Measurements from ENCODE around the gene ACTL8.

Gene ACTL8

DNA sequence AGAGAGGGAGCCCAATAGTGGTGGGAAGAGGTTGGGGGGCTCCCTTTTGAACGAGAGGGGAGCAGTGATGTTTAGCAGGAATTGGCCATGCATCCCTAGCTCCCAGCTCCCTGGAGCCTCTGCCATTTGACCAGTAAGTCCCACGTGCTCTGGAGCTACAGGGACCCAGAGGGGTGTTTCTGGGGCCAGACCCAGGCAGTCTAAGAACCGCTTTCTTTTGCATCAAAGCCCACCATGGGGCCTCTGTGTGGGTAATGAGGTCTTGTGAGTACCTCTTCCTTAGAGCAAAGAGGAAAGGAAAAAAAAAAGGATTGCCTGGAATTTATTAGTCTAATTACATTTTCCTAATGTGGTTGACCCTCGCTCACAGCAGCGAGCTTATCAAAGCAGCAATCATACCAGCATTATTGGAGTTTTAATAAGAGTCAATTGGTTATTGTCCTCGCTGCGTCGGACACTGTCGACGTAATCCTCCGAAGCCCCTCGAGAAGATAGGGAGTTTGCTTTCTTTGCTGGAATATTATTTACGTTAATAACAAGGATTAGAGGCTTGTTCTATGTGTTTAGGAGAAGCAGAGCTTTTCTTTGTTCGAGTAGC, 17.6 kb downstream of the ACTL8 start:
- DNase-seq (ENCODE audit: low spot score), result no peak

DNA sequence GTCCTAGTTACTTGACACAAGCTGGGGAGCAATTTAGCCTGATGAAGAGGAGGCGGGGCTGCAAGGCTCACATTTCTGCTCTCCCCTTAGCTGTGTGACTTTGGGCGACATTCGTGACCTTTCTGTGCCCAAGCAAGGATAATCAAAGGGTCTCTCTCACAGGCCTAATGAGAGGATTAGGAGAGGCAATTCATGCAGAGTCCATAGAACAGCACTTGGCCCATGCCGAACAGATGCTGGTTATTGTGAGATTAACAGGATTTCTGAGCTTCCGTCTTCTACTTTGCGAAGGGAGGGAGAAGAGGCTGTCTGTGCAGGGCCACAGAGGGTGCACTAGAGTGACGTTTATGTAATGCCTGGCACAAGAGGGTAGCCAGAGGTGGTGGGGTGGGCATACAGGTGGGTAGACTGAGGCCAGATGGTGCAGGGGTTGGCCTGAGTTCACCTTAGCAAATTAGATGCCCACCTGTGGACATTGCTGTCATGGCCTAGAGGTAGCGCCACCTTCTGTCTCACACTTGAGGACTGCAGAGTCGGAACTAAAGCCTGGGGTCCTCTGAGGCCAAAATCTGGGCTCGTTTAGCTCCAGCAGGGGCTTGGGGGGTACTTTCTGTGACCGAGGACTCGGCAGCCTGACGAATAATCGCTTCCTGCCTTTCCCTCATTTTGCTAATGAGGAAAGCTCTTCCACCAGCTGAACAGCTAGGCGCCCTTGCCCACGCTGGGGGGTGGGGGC, 18.6 kb downstream of the ACTL8 start:
- no peak for DNase-seq (ENCODE audit: low spot score)

DNA sequence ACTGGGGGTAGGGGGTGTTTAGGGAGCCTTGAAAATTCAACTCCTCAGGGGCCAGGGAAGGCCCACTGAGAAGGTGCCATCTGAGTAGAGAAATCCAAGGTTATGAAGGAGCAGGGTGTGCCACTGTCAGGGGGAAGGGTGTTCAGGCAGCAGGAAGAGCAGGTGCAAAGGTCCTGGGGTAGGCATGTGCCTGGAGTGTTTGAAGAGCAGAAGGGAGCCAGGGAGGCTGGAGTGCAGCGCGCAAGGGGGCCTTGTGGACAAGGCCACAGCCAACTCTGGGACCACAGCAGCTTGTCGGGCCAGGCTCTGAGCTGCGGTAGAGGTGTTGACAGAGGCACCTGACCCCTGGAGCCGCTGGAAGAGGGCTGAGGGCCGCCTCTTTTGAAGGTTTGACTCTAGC, 19.3 kb downstream of the ACTL8 start:
- DNase-seq (ENCODE audit: low spot score), result no peak

DNA sequence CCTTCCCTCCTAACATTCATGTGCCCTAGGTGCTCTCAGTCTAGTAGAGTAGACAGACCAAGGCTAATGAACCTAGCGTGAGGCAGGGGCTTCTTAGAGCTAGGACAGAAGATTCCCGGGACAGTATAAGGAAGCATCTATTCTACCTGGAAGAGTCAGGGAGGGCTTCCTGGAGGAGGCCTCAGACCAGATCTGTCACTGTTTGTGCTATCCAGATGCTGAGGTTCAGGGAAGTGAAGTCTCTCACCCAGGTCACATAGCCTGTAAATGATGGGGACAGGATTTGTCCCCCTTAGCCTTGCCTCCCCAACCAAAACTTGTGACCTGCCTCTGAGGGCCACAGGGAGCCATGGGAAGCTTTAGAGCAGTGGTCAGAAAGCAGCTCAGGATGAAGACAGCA, 20.7 kb downstream of the ACTL8 start:
- DNase-seq (ENCODE audit: low spot score), result no peak

DNA sequence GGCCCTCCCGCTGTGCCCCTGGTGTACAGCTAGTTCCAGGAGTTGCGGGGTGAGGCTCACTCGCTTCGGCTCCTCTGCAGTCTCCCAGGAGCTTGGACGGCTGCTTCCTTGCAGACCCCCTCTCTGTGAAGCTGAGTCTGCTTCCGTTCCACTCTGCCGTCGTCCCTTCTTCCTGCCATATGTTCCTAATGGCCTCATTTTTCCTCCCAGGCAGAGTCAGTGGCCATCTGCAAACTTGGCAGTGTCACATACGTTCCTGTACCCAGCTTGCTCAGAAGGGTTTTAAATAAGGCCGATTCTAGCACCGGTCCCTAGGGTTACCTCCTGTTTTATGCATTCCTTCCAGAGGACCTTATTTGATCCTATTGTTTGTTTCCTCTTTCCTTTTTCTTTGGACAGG, 21.3 kb downstream of the ACTL8 start:
- DNase-seq (ENCODE audit: low spot score), result no peak

DNA sequence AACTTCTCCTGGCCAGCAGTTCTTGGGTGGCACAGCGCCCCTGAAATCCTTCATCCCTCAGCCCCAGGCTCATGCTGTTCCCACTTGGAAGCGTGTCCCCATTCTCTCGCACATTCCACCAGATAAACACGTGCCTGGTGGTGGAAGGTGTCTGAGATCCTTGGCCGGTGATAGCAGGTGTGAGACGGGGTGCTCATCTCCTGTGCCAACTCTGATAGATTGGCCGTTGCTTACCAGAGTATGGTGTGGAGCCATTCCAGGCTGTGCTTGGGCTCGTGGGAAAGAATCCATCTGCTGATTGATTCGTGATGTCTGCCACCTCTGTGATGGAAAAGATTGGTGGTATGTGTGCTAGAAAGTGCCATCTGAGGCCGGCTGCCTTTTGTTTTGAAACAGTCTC, 22.2 kb downstream of the ACTL8 start:
- DNase-seq (ENCODE audit: low spot score), result no peak

DNA sequence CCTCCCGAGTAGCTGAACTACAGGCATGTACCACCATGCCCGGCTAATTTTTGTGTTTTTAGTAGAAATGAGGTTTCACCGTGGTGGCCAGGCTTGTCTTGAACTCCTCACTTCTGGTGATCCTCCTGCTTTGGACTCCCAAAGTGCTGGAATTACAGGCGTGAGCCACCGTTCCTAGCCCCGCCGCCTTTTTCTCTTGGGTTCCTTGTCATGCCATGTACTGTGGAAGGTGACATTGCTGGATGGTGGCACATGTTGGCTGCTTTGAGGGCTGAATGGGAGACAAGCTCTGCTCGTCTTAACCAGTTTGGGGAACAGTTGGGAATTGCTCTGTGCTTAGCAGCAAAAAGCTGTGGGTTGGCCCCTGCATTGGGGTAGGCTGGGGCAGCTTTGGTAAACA, 22.7 kb downstream of the ACTL8 start:
- DNase-seq (ENCODE audit: low spot score), result no peak

DNA sequence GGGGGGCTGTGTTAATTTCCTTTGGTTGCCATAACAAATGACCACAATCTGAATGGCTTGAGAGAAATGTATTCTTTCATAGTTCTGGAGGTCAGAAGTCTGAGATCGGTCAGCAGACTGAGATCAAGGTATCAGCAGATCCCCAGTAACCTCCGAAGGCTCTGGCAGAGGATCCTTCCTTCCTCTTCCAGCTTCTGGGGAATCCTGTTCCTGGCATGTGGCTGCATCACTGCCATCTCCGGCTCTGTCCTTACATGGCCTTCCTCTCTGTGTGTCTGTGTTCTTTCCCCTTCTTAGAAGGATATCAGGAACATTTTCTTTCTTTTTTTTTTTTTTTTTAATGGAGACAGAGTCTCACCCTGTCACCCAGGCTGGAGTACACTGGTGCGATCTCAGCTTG, 25.8 kb downstream of the ACTL8 start:
- no peak for DNase-seq (ENCODE audit: low spot score)

DNA sequence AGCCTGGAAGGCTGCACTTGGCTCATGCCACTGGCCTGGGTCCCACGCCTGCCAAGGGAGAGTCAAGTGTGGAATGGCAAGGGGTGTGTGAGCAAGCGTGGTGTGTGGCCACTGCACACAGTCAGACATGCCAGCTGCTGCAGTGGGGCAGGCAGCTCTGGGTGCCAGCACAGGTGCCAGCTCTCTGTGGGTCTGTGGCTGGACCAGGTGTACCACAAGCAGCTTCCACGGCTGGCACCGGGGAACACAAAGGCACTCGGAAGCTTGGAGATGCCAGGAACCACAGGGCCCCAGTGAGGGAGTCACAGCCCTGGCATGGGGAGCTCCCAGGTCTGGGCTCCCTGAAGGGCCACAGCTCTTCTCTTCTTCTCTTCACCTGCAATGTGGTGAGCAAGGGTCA, 34.8 kb downstream of the ACTL8 start:
- no peak for DNase-seq (ENCODE audit: low spot score)

DNA sequence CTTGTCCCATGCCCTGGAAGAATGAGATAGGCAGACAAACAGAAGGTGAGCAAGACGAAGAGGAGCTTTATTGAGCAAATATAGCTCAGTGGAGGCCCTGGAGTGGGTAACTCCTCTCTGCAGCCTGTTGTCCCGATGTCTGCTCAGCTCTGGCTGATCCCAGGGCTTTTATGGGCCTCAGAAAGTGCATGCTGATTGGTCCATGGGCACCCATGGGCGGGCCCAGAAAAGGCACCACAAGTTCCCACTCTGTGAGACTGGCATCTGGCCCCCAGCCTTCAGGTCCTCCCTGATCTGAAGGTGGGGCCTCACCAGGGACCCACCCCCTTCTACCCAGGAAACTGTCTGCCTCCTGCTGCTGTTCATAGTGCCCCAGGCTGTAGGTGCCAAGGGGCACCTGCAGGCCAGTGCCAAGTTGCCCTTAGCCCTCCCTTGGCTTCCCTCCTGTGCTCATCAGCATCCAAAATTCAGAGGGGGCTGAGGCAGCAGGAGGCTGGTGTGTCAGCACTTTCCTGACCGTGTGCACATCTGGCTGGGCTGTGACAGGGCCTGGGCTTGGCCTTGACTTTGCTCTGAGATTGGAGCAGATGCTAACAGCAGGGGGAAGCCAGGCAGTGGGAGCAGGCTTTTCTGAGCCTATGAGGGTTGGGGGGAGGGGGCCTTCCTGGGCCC, 35.4 kb downstream of the ACTL8 start:
- DNase-seq (ENCODE audit: low spot score), result no peak

DNA sequence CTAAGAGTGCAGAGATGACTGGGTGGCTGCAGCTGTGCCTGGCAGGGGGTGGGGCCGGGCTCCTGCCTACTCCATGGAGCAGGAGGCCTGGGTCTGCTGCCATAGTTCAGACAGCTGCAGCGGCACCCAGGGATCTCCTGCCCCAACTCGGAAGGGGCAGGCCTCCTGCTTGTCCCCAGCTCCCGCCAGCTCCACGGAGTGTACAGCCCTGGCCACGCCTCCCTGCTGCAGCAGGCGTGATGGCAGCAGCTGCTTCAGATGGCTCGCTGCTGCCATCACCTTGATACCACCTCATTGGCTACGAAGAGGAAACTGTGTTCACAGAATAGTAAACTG, 35.9 kb downstream of the ACTL8 start:
- no peak for DNase-seq (ENCODE audit: low spot score)

DNA sequence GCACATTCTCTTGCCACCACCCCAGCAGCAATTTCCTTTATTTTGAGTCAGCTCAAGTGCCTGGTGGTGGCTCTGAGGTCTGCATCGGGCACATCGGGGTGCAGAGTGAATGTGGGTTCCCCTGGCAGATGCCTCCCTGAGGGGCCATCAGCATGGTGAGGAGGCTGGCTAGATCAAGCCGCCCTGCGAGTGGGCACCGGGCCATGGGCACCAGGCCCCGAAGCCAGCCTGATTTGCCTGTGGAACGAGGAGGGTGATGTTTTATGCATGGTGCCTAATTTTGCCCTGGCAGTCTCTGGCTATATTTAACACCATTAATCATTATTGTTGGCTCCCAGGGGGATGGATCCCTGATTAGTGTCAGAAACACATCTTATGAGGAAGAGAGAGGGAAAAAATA, 36.3 kb downstream of the ACTL8 start:
- no peak for DNase-seq (ENCODE audit: low spot score)

DNA sequence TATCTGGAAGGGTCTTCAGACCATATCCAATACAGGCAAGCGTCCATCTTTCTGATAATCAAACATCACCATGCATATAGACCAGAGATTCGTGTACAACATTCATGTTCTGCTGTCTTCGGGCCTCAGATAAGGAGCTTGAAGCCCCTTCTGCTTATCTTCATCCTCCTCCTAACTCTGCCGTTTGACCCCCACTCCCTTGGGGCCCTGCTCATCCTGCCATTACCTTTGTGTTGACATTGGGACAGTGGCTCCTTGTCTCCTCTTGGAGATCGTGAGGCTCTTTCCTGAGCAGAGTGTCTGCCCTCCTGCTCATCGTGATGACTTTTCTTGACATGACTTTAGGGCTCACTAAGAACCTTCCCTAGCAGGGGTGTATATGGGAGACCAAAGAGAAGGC, 37.3 kb downstream of the ACTL8 start:
- no peak for DNase-seq (ENCODE audit: low spot score)

DNA sequence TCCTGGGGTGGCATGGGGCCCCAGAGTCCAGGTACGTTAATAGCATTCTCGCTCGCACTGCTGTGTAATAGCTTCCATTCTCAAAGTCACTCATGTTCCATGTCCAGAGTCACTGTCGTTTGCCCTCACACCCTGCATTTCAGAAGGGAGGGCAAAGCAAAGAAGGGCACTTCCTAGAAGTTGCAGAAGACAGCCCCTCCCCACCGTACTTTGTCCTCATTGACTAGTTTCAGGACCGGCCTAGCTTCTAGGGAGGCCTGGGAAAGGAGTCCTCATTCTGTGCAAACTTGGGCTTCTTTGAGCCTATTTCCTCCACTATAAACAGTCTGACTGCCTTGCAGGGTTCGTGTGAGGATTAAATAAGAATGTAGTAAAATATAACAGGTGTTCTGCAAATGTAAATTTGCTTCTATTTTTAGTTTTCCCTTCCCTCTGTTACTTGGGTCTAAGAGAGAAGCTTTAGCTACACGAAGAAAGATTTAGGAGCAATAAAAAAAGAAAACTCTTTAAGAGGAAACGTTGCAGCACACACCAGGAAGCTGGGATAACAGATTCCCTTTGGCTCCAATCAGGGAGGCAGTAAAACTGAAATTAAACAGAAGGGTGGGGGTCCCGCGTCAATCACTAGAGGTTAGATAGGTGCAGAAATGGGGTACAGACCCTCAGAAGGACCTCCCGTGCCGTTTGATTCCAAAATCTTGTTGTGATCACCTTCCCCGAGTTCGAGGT, 40.1 kb downstream of the ACTL8 start:
- no peak for DNase-seq (ENCODE audit: low spot score)

DNA sequence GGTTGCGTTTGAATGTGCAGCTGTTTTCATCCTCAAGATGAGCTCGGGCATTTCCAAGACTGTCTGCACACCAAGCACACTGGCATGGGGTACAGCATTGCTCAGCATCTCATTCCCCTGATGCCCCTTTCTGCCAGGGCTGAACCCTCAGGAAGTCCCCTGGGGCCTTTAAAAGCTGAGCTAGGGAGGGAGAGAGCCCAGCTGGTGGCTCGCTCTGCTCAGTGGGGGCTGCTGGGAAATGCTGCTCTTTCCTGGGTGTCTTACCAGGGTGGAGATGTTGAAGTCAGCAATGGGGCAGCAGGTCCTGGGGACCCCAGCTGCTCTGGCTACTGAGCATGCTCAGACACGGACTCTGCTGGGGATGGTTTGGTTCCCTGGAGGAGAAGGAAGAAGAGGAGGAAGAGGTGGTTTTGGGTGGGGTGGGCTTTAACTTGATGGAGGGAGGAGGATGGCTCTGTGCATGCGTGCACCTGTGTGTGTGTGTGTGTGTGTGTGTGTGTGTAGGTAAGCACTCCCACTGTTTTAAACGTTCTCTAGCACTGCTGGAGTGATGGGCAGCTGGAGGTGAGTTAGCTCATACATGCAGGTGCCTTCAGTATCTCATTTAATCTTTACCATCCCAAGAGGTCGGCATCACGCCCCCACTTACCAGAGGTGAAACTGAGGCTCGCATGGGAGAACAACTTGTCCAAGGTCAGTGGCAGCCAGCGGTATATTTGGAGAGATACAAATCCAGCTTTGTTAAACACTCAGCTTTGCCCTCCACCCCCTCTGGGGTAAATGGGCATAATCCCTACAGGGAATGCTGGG, 40.9 kb downstream of the ACTL8 start:
- DNase-seq (ENCODE audit: low spot score), result no peak

DNA sequence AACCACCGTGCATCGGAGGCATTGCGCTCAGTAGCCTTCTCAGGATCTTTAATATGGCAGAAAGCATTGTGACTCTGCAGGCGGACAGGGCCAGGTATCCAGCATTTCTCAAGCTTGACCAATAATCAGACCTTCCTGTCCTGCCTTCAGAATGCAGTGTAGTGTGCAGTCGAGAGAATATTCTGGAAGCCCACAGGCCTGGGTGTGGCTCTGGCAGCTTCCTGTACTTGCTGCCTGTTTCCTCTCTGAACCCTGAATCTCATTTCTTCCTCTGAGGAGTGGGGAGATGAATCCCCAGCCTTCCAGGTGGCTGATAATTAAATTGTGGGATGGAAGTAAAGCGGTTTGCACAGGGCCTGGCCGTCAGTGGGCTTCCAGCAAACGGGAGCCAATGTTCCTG, 42.3 kb downstream of the ACTL8 start:
- DNase-seq (ENCODE audit: low spot score), result no peak

DNA sequence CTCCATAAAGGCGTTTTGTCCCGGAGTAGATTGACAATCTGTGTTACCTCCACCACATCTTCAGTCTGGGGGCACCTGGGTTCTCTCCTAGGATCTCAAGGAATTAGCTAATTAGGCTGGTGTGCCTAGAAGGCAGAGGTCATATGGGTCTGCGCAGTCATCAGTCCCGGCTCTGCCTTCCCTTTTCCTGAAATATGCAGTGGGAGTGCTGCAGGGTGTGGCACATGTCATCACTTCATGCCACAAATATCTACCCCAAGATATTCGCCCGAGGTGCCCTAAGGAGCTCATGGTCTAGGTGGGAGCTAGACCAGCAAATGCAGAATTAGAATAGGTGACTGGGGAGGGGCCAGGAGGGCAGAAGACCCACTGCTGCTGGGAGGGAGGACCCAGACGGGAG, 42.9 kb downstream of the ACTL8 start:
- peak; percentile 32 for DNase-seq (ENCODE audit: low spot score)

DNA sequence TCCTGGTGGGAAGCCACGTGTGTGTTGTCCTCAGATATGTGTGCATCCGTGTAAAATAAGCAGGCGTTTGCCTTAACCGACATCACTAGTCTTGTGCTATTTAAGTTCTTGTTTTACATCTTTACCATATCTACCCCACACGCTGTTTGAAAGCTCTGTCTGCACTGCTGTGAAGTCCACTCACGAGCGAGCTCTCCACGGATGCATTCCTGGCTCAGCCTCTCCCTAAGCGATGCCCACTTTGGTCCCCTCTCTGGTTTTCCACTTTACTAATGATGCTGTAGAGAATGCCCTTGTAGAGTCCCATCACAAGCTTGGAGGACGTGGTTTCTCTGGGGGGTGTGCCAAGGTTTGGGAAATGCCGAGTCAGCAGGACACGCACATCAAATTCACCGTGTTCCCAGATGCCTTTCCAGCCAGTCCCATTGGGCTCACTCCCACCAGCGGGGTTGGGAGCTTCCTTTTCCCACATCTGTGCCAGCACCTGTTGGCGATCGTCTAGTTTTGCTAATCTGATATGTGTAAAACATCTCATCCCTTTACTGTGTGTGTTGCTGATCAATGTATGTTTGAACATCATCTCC, 43.8 kb downstream of the ACTL8 start:
- DNase-seq (ENCODE audit: low spot score), result no peak

DNA sequence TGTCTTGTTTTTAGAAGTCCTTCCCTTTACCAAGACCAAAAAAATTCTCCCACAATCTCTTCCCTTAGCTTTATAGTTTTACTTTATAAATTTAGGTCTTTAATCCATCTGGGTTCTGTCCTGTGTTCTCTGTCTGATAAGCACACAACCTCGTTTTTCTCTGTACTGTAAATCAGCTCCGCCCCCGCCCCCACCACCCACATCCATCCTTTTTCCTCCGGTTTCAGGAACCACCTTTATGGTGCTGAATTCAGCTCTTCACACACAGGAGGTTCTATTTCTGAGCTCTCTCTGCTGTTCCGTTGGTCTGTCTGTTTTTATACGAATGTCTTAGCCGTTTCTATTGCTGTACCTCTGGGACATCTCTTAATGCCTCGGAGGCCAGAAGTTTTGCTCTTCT, 44.5 kb downstream of the ACTL8 start:
- no peak for DNase-seq (ENCODE audit: low spot score)

DNA sequence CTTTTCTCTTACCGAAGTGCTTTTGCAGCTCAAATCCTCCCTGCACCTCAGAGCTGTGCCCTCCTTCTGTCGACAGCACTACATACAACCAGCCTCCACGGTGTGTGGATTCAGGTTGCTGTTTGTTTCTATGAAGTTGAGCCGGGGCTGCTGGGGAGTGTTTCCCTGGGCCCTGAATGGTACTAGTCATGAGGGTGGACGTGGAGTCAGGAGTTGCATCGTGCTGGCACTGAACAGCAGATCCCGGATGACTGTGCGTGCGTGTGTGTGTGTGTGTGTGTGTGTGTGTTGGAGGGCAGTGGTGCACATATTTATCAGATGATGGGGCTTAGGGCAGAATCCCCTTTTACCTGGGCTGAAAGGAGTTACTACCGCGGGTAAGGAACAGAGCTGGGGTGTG, 47.0 kb downstream of the ACTL8 start:
- DNase-seq (ENCODE audit: low spot score), result peak; percentile 80

DNA sequence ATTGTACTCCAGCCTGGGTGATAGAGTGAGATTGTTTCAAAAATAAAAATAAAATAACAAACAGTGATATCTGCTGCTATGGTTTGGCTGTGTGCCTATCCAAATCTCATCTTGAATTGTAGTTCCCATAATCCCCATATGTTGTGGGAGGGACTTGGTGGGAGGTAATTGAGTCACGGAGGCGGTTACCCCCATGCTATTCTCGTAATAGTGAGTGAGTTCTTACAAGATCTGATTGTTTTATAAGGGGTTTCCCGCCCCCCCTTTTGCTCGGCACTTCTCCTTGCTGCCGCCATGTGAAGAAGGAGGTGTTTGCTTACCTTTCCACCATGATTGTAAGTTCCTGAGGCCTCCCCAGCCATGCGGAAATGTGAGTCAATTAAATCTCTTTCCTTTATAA, 47.8 kb downstream of the ACTL8 start:
- no peak for DNase-seq (ENCODE audit: low spot score)
